Measurements from ENCODE around the gene NDUFA13.

DNA sequence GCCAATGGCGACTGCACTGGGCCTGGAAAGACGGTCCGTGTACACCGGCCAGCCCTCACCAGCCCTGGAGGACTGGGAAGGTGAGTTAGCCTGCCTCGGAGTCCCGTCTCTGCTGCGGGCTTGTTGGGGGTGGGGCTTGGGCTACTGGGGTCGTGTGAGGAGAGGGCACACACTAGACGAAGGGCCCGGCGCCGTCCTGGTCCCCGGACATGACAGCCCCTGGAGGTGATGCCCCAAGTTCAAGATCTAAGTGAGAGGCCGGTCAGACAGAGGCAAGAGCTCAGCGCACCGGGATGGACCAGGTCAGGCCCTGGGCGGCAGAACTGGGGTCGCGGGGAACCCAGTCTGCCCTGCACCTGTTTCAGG is 23.7 kb downstream of the NDUFA13 start:
- no peak for TF ChIP-seq CTCF (IDR thresholded peaks at IDR 0.05)
- TF ChIP-seq POLR2A (IDR thresholded peaks at IDR 0.05), result no peak

Data from heart left ventricle (tissue), 13 donors.